Activated CD8-positive, alpha-beta memory T cell treated with anti-CD3 and anti-CD28 coated beads, Interleukin-2, amount 10 ng/mL, durations not matched to agents 7 days and 5 days (primary cell): ENCODE data around the gene AUTS2. TPM values are rescaled to one million over a fixed set of nuclear protein-coding genes. Genes with fewer than 3 reads are reported as not detected.

Experiments
- ATAC-seq: fragments of 150-1000 bp; cut with Tn5 transposase; one replicate; pipeline ENCODE4 v1.10.0; 2021; ENCODE audit warnings: moderate library complexity
- CTCF ChIA-PET: fragments of 350-600 bp; sonication (Branson Sonifier 250); formaldehyde crosslinking; loops from one replicate; lab custom pipeline; 2021; ENCODE audit warnings: antibody characterized with exemption; lab: Charles Lee
- DNase-seq: peaks from one replicate; pipeline ENCODE4 v3.0.0-alpha.2; 2020
- H3K27ac Mint-ChIP-seq: one replicate; pipeline ENCODE4 v1.8.0; 2021; ENCODE audit warnings: mild to moderate bottlenecking, mixed read lengths
- H3K27me3 Mint-ChIP-seq: one replicate; pipeline ENCODE4 v1.8.0; 2021; ENCODE audit warnings: mixed read lengths
- H3K36me3 Mint-ChIP-seq: one replicate; pipeline ENCODE4 v1.8.0; 2021; ENCODE audit warnings: mild to moderate bottlenecking, mixed read lengths
- H3K4me1 Mint-ChIP-seq: one replicate; pipeline ENCODE4 v1.8.0; 2021; ENCODE audit warnings: mixed read lengths
- H3K4me3 Mint-ChIP-seq: one replicate; pipeline ENCODE4 v1.8.0; 2021; ENCODE audit warnings: mild to moderate bottlenecking, moderate library complexity, mixed read lengths
- H3K9me3 Mint-ChIP-seq: one replicate; pipeline ENCODE4 v1.8.0; 2022; ENCODE audit warnings: low read depth, mixed read lengths
- total RNA-seq, 2 experiments: library from RNA; stranded (reverse); gene quantifications; one replicate each; pipeline ENCODE4 v1.2.3, GENCODE V29; 2021

AUTS2 gene
- total RNA-seq, 2 experiments from 2014 or later = 9.5 to 24.4 TPM

DNA sequence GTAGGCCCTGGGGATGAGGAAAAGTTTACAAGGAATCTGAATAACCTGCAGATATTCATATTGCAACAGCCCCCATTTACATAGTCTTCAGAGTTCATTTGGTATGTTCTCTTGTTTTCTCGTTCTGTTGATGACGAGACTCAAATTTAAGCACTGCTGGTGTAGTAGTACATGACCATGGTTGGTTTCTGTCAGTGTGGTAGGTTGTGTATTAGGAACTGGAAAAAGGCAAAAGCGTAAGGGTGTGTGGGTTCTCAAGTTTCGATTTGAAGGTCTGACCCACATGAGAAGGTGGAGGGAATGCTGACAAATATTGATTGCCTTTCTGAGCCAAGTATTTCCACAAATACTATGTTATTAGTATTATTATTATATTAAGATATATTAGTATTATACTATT, 151.7 kb downstream of the AUTS2 start:
- DNase-seq (no peak), ATAC-seq (no peak)
- no peaks in the 10 kb centered on the region for H3K4me1 Mint-ChIP-seq
- no peak overlapping the region for H3K27ac Mint-ChIP-seq
- CTCF ChIA-PET = no interaction called here
- peaks cover 4% of the 10 kb centered on the region for H3K27me3 Mint-ChIP-seq
- no peaks in the 10 kb centered on the region for H3K9me3 Mint-ChIP-seq
- H3K4me3 Mint-ChIP-seq = no peak overlapping the region
- H3K36me3 Mint-ChIP-seq = no peaks in the 10 kb centered on the region

DNA sequence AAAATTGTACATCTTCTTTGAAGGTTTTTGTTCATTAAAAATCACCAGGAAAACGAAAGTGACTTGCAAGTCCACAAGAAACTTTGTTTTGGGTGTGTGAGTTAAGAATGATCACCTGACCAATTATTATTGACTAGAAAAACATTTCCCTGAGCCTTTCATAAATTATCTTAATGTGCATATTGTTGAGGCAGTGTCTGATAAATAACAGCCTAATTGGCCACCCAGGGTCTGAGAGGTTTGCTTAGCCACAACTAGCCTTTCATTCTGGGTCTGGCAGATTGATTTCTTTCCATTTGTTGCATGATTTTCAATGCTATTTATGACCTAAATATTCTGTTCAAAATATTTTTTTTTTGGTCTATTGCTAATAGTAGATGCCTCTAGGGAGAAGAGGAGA, 152.8 kb downstream of the AUTS2 start:
- no peak for ATAC-seq
- no peak overlapping the region for H3K27ac Mint-ChIP-seq
- no peak for DNase-seq
- H3K4me1 Mint-ChIP-seq = no peaks in the 10 kb centered on the region
- peaks cover 4% of the 10 kb centered on the region for H3K27me3 Mint-ChIP-seq
- no peak overlapping the region for H3K4me3 Mint-ChIP-seq
- CTCF ChIA-PET = no interaction called here
- no peaks in the 10 kb centered on the region for H3K36me3 Mint-ChIP-seq
- no peaks in the 10 kb centered on the region for H3K9me3 Mint-ChIP-seq

DNA sequence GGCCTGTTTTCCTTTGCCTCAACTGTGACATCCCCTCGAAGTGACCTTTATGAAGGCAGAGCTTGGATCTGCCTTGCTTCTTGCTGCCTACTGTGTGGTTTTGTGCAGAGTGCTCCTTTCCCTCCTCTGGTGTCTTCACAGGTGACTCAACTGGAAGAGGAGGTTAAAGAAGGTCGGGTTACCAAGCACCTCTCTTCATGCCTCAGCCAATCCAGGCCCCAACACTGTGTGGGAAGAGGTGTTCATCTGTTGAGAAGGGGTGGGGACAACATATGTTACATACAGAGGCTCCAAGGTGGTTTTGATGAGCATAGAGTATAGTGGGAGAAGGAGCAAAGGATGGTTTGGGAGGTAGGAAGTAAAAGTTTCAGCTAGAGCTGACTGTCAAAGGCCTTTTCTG, 155.7 kb downstream of the AUTS2 start:
- Mint-ChIP-seq H3K9me3 (no peaks in the 10 kb centered on the region), H3K4me1 (no peaks in the 10 kb centered on the region), H3K36me3 (no peaks in the 10 kb centered on the region), H3K27me3 (peaks cover 2% of the 10 kb centered on the region), H3K27ac (no peak overlapping the region), H3K4me3 (no peak overlapping the region)
- ATAC-seq = no peak
- CTCF ChIA-PET = no interaction called here
- DNase-seq = no peak

DNA sequence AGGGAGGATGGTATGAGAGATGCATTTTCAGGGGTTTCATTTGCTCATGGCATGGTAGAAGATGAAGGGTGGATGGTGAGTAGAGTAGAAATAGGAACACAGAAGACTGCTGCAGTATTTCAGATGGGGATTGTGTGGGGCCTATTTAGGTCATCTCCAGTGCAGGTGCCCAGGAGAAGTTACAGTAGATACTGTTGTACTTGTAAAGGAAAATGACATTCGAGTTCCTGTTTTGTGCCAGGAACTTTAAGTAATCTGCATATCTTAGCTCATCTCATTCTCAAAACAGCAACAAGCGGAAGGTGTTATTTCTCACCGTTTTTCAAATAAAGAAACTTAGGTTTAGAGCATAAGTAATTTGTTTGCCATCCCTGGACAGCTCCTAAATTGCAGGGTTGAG, 156.2 kb downstream of the AUTS2 start:
- H3K4me3 Mint-ChIP-seq = no peak overlapping the region
- H3K9me3 Mint-ChIP-seq = no peaks in the 10 kb centered on the region
- no peaks in the 10 kb centered on the region for H3K36me3 Mint-ChIP-seq
- peaks cover 2% of the 10 kb centered on the region for H3K27me3 Mint-ChIP-seq
- CTCF ChIA-PET = no interaction called here
- no peaks in the 10 kb centered on the region for H3K4me1 Mint-ChIP-seq
- no peak overlapping the region for H3K27ac Mint-ChIP-seq
- ATAC-seq (no peak), DNase-seq (no peak)

DNA sequence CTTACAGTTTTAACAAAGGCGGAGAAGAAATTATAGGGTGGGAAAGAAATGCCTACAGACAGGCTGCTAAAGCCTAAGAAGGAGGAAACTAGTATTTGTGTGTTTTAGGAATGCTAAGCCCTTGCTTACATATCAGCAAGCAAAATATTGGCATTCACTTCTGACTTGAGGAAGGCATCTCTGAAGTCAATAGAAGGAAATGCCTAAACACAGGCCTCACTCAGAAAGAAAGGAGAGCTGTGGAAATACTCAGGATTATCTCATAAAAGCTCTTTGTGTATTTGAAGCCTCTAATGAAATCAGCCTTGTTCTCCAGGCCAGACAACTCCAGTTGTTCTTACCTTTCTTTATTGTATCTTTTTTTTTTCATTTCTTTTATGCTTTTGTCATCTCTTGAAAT, 158.0 kb downstream of the AUTS2 start:
- Mint-ChIP-seq H3K4me3 (no peak overlapping the region), H3K27me3 (peaks cover 2% of the 10 kb centered on the region), H3K4me1 (no peaks in the 10 kb centered on the region), H3K27ac (no peak overlapping the region), H3K36me3 (no peaks in the 10 kb centered on the region), H3K9me3 (no peaks in the 10 kb centered on the region)
- no peak for DNase-seq
- CTCF ChIA-PET = no interaction called here
- ATAC-seq = no peak

DNA sequence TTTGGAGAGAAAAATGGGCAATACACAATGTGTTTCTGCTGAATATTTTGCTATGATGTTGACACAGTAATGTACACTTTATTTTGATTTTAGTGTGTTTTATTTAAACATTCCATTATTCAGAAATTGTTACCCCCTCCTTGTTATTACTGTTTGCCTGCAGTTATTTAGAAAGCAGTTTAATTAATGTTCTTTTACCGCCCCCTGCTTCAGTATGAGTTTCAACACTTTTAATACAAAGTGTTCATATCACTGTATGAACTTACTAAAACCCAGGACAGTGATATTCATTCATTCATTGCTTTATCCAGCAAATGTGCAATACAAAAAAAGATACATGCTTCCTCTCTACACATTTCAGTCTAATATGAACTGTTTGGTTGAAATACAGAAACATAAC, 159.3 kb downstream of the AUTS2 start:
- no peak overlapping the region for H3K4me3 Mint-ChIP-seq
- DNase-seq (no peak), ATAC-seq (no peak)
- no peaks in the 10 kb centered on the region for H3K36me3 Mint-ChIP-seq
- H3K9me3 Mint-ChIP-seq = no peaks in the 10 kb centered on the region
- H3K27me3 Mint-ChIP-seq = peaks cover 2% of the 10 kb centered on the region
- CTCF ChIA-PET = no interaction called here
- no peaks in the 10 kb centered on the region for H3K4me1 Mint-ChIP-seq
- no peak overlapping the region for H3K27ac Mint-ChIP-seq

DNA sequence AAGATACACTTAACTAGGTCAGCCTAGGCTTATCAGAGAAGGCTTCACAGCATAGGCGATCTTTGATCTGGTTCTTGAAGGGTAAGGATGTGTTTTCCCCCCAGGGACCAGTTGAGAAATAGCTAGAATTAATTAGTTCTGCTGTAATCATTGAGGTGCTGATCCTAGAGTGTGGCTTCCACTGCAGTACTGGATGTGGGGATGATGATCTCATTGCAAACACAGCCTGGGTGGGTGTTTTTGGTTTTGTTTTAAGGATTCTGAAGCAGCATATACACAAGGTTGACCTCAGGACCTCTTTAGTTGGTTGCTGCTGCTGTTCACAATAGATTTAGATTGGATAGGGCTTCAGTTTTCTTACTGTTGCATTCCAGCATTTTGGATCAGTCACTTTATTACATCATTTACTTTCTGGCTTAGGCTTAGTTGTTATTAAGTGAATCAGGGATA, 159.7 kb downstream of the AUTS2 start:
- no peak for ATAC-seq
- H3K27ac Mint-ChIP-seq = no peak overlapping the region
- no peaks in the 10 kb centered on the region for H3K9me3 Mint-ChIP-seq
- peaks cover 2% of the 10 kb centered on the region for H3K27me3 Mint-ChIP-seq
- DNase-seq = no peak
- H3K4me1 Mint-ChIP-seq = no peaks in the 10 kb centered on the region
- CTCF ChIA-PET = no interaction called here
- no peaks in the 10 kb centered on the region for H3K36me3 Mint-ChIP-seq
- H3K4me3 Mint-ChIP-seq = no peak overlapping the region

DNA sequence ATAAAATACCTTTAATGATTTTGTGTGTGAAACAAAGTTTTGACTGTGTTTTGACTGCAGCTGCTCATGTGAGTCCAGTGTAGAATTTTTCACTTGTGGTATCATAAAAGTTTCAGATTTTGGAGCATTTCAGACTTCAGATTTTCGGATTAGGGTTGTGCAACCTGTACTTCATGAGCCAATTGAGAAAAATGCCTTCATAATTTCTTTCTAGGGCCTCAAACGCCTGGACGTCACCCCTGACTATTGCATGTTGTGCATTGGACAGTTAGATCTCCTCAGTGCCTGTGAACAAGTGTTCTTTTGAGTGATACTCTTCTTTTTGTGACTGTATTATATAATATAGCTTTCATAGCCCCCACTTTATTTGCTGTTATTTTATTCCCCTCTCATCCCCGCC, 161.1 kb downstream of the AUTS2 start:
- H3K27me3 Mint-ChIP-seq = peaks cover 1% of the 10 kb centered on the region
- DNase-seq (no peak), ATAC-seq (no peak)
- CTCF ChIA-PET = no interaction called here
- no peaks in the 10 kb centered on the region for H3K4me1 Mint-ChIP-seq
- no peak overlapping the region for H3K27ac Mint-ChIP-seq
- H3K9me3 Mint-ChIP-seq = no peaks in the 10 kb centered on the region
- H3K36me3 Mint-ChIP-seq = no peaks in the 10 kb centered on the region
- no peak overlapping the region for H3K4me3 Mint-ChIP-seq

DNA sequence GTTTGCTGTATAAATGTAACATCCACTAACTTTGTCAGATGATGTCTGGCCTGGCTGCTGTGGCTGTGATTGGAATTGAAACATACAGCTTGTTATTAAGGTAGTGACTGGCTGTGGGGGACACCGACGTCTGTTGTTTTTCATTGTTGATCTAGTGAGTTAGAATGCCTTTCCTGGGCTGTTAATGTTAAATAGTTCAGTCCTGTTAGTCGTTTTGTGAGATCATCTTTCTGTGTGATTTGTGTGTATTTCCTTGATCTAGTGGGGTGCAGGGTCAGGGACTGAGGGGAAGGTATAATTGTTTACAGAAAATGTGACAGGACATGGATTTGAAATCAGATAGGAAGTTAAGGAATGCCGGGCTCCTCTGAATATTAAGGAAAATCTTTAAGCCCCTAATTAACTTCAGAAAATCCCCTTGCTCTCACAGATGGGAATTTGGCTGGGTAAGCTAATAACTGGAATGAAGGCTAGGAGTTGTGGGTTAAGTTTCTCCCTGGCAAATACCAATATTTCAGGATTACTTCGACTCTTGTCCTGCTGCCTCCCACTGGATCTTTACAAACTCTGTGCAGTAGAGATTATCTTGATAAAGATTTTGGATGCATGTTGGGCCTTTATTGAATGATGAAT, 163.1 kb downstream of the AUTS2 start:
- CTCF ChIA-PET = no interaction called here
- no peak for DNase-seq

DNA sequence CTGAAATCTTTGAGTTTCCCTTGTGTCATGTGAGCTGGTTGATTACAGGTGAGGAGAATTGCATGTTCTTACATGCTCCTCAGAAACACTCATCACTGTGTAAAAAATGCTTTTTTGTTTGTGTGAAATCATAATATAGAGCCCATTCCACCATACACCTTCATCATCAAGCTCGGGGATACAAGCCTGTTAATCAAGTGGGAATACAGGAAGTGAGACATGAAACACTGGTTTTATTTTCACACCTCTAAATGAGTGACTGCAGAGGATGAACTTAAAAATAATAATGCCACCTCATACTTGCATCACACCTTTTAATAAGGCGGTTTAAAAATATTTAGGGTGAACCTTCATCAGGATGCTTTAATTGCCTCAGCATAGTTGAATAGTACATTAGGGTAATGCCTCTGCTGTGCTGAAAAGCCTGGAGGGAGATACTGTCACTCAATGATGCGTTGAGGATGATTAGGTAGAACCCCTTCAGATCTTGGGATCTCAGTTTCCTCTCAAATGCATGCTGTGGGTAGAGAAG, 164.6 kb downstream of the AUTS2 start:
- peaks cover 3% of the 10 kb centered on the region for H3K27me3 Mint-ChIP-seq
- no peak for ATAC-seq

More for the DNA sequence above, 163.1 kb downstream of the AUTS2 start:
- peaks cover 8% of the 10 kb centered on the region for H3K4me1 Mint-ChIP-seq
- peaks cover 2% of the 10 kb centered on the region for H3K9me3 Mint-ChIP-seq
- H3K27me3 Mint-ChIP-seq = peaks cover 3% of the 10 kb centered on the region
- no peak for ATAC-seq
- no peak overlapping the region for H3K27ac Mint-ChIP-seq
- H3K36me3 Mint-ChIP-seq = no peaks in the 10 kb centered on the region
- H3K4me3 Mint-ChIP-seq = no peak overlapping the region

DNA sequence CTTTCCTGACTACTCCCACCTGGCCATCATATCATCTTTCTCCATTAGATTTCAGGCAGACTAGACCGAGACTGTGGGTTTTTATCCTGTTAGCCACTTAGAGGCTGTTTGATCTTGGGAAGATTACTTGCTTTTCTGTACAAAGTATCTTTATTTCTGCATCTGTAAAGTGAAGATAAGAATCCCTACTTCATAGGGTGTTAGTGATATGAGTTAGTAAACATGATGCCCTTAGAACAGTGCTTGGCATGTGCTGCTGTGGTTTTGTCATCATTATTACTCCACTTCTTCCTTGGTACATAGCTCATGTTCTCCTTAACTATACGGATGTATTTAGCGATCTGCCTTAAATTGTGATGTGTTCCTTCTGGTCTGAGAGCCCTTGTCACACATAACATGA, 165.2 kb downstream of the AUTS2 start:
- ATAC-seq (no peak), DNase-seq (no peak)
- Mint-ChIP-seq H3K4me3 (no peak overlapping the region), H3K27me3 (peaks cover 3% of the 10 kb centered on the region), H3K9me3 (peaks cover 4% of the 10 kb centered on the region), H3K36me3 (no peaks in the 10 kb centered on the region), H3K4me1 (peaks cover 8% of the 10 kb centered on the region), H3K27ac (no peak overlapping the region)
- CTCF ChIA-PET = no interaction called here

More for the DNA sequence above, 164.6 kb downstream of the AUTS2 start:
- DNase-seq = no peak
- CTCF ChIA-PET = no interaction called here
- Mint-ChIP-seq H3K4me3 (no peak overlapping the region), H3K27ac (no peak overlapping the region), H3K36me3 (no peaks in the 10 kb centered on the region), H3K4me1 (peaks cover 8% of the 10 kb centered on the region), H3K9me3 (peaks cover 4% of the 10 kb centered on the region)

DNA sequence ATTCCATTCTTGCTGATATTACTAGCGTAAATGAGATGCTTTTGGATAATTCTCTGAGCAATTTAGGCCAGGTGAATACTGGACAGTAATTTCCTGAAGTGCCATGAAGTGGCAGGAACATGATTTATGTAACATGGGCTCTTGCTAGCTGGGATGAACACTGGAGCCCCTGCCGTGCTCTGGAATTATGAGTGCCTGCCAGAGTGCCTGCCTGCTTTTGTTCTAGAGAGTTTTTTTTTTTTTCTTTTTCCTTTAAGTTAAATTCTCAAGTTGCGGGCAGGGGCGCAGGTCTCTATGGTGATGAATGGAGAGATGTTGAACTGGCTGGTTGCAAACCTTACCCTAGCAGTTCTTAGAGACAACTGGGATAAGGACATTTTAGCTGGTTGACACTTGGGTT, 165.9 kb downstream of the AUTS2 start:
- DNase-seq (no peak), ATAC-seq (no peak)
- CTCF ChIA-PET = no interaction called here
- Mint-ChIP-seq H3K27ac (no peak overlapping the region), H3K36me3 (no peaks in the 10 kb centered on the region), H3K9me3 (peaks cover 4% of the 10 kb centered on the region), H3K4me3 (no peak overlapping the region), H3K4me1 (peaks cover 8% of the 10 kb centered on the region), H3K27me3 (peaks cover 3% of the 10 kb centered on the region)

DNA sequence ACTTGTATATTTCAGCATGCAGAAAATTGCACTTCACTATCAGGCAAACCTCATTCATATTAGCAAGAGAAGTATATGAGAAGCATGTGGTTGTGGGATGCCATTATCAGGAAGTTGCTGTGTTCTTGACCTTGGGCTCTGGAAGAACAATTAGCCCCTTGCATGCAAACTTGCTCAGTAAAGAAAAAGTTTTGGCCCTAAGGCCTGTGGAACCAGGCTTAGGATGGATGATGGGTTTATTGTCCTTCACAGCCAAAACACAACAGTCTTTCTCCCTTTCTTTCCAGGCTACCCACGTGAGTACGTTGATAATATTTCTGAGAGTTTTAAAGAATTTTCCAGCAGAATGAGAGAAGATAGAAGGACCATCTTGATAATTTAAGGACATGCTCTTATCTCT, 166.4 kb downstream of the AUTS2 start:
- DNase-seq (no peak), ATAC-seq (no peak)
- CTCF ChIA-PET = no interaction called here
- no peak overlapping the region for H3K4me3 Mint-ChIP-seq
- H3K27ac Mint-ChIP-seq = no peak overlapping the region
- H3K27me3 Mint-ChIP-seq = peaks cover 4% of the 10 kb centered on the region
- peaks cover 4% of the 10 kb centered on the region for H3K9me3 Mint-ChIP-seq
- H3K4me1 Mint-ChIP-seq = peaks cover 8% of the 10 kb centered on the region
- H3K36me3 Mint-ChIP-seq = no peaks in the 10 kb centered on the region

DNA sequence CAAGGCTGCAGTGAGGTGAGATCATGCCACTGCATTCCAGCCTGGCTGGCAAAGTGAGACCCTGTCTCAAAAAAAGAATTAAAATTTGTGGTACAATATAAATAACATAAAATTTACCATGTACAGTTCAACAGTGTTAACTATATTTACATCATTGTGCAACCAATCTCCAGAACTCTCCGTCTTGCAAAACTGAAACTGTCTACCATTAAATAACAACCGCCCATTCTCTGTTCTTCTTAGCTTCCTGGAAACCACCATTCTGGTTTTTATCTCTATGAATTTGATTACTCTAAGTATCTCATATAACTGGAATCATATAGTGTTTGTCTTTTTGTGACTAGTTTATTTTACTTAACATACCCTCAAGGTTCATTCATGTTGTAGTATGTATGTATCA, 167.6 kb downstream of the AUTS2 start:
- peaks cover 8% of the 10 kb centered on the region for H3K4me1 Mint-ChIP-seq
- H3K27me3 Mint-ChIP-seq = peaks cover 5% of the 10 kb centered on the region
- peaks cover 4% of the 10 kb centered on the region for H3K9me3 Mint-ChIP-seq
- ATAC-seq = no peak
- DNase-seq = no peak
- CTCF ChIA-PET = no interaction called here
- H3K4me3 Mint-ChIP-seq = no peak overlapping the region
- no peaks in the 10 kb centered on the region for H3K36me3 Mint-ChIP-seq
- no peak overlapping the region for H3K27ac Mint-ChIP-seq
